NCI-H187 treated with DMSO at 0.1 percent for 48 hours (cell line): ENCODE measurements around the gene ACAP2.
"Not testable (repeated sequence)": the region's sequence is repeated elsewhere in the genome, so short reads cannot be mapped to it uniquely, and the experiment has no call there.

Experiments used
- DNase-seq: peaks from one replicate; lab custom pipeline; 2025; lab: John Stamatoyannopoulos, UW

ACAP2 gene

GRCh38 chr3:195386739-195387138 lies 56.1 kb downstream of the ACAP2 start:
- no peak for DNase-seq

GRCh38 chr3:195385526-195385925 lies 57.3 kb downstream of the ACAP2 start:
- no peak for DNase-seq

GRCh38 chr3:195384952-195385351 lies 57.9 kb downstream of the ACAP2 start:
- DNase-seq: no peak

- no peak for DNase-seq
Observed at GRCh38 chr3:195372220-195372619, 70.6 kb downstream of the ACAP2 start.

- no peak for DNase-seq
Observed at GRCh38 chr3:195366200-195366925, 76.5 kb downstream of the ACAP2 start.

GRCh38 chr3:195365371-195365770 lies 77.4 kb downstream of the ACAP2 start:
- no peak for DNase-seq

GRCh38 chr3:195357797-195358196 lies 85.0 kb downstream of the ACAP2 start:
- DNase-seq: not testable (repeated sequence)

GRCh38 chr3:195356151-195357086 lies 86.4 kb downstream of the ACAP2 start:
- no peak for DNase-seq

- DNase-seq: not testable (repeated sequence)
Observed at GRCh38 chr3:195354009-195354408, 88.8 kb downstream of the ACAP2 start.

- DNase-seq: no peak
Observed at GRCh38 chr3:195352895-195353488, 89.8 kb downstream of the ACAP2 start.

GRCh38 chr3:195348426-195349115 lies 94.2 kb downstream of the ACAP2 start:
- DNase-seq: no peak

- DNase-seq: no peak
Observed at GRCh38 chr3:195337747-195338146, 105.1 kb downstream of the ACAP2 start.

GRCh38 chr3:195334967-195335366 lies 107.9 kb downstream of the ACAP2 start:
- no peak for DNase-seq

- DNase-seq: no peak
Observed at GRCh38 chr3:195319060-195319459, 123.8 kb downstream of the ACAP2 start.

GRCh38 chr3:195312714-195313113 lies 130.1 kb downstream of the ACAP2 start:
- no peak for DNase-seq

GRCh38 chr3:195307711-195308110 lies 135.1 kb downstream of the ACAP2 start:
- no peak for DNase-seq

- DNase-seq: no peak
Observed at GRCh38 chr3:195306369-195306768, 136.5 kb downstream of the ACAP2 start.

- no peak for DNase-seq
Observed at GRCh38 chr3:195302431-195302830, 140.4 kb downstream of the ACAP2 start.

- no peak for DNase-seq
Observed at GRCh38 chr3:195297446-195297845, 145.4 kb downstream of the ACAP2 start.

- no peak for DNase-seq
Observed at GRCh38 chr3:195296662-195297061, 146.2 kb downstream of the ACAP2 start.

- no peak for DNase-seq
Observed at GRCh38 chr3:195291121-195291520, 151.7 kb downstream of the ACAP2 start.

GRCh38 chr3:195290643-195291042 lies 152.2 kb downstream of the ACAP2 start:
- not testable (repeated sequence) for DNase-seq
